IPS-11a (cell line): ENCODE data around the gene LTF.
"Not testable (repeated sequence)": the region's sequence is repeated elsewhere in the genome, so short reads cannot be mapped to it uniquely, and the experiment has no call there.

Source experiments
- H3K4me3 ChIP-seq: one replicate; pipeline ENCODE4 v1.5.1; 2013; ENCODE audit warnings: low read depth, low read length, control low read depth

LTF gene

GRCh38 chr3:46464326-46465195 lies at the start of gene LTF:
Gene LTF, minus strand, starts transcription at chr3:46464905. Its CDS starts 38 bp downstream, at chr3:46464867.
- no peak within 1 kb of the TSS for H3K4me3 ChIP-seq

DNA sequence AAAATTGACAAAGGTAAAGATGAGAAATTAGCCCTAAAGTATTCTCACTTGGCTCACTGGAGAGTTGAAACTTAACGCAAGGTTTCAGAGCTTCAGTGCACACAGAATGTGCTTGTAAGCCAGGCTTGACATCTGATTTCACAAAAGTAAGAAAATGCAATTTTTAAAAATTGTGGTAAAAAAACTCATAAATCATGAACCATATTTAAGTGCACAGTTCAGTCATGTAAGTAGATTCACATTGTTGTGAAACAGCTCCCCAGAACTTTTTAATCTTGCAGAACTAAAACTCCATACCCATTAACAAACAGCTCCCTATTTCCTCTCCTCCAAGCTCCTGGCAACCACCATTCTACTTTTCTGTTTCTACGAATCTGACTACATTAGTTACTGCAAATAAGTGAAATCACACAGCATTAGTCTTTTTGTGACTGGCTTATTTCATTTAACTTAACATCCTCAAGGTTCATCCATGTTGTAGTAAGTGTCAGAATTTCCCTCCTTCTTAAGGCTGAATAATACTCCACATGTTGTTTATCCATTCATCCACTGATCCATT lies 47.6 kb upstream of the LTF start:
- H3K4me3 ChIP-seq: no peak overlapping the region

- H3K4me3 ChIP-seq: no peak overlapping the region
These were observed 45.0 kb upstream of the LTF start for GRCh38 chr3:46509661-46510187.

DNA sequence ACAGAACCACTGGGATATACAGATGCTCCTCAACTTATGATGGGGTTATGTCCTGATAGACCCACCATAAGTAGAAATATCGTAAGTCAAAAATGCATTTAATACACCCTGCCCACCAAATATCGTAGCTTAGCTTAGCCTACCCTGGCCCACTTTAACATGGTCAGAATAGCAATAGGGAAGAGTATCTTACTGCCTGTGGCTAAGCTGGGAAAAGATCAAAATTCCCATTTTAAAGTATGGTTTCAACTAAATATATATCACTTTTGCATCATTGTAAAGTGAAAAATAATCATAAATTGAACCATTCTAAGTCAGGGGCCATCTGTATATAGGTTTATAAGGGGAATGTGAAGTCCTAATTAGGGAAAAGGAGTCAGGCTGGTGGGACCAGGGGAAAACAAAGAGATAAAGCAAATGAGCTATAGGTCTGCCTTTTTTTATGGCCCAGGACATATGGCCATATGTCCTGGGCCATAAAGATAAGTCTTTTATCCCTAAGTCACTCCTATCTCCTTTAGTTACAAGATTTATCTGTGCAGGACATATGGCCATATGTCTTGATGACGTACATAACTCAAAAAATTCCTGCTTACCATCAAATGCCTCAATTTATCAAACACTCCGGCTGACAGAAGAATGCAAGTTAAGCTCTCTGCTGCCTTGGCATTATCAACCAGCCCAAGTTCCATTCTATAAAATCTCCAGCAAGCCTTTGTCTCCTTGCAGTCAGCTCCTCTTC lies 44.3 kb upstream of the LTF start:
- H3K4me3 ChIP-seq: no peak overlapping the region

- H3K4me3 ChIP-seq: no peak overlapping the region
These were observed 41.8 kb upstream of the LTF start for GRCh38 chr3:46506526-46506925.

DNA sequence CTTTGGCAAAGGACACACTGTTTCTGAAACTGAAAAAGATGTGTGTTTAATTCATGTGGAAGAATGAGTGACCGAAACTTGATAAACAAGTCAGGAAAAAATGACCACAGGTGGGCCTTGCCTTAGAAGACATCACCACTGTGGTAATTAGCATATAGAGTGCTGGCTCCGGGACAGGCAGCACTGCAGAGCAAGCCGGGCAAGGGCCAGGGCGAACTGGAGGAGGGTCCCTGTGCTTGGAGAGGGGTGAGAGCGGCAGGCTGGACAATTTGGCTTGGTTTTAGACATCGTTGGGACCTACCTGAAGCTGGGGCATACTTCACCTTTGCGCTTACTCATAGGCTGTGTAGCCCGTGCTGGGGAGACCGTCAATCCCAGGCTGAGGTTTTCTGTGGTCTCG lies 41.2 kb upstream of the LTF start:
- no peak overlapping the region for H3K4me3 ChIP-seq

DNA sequence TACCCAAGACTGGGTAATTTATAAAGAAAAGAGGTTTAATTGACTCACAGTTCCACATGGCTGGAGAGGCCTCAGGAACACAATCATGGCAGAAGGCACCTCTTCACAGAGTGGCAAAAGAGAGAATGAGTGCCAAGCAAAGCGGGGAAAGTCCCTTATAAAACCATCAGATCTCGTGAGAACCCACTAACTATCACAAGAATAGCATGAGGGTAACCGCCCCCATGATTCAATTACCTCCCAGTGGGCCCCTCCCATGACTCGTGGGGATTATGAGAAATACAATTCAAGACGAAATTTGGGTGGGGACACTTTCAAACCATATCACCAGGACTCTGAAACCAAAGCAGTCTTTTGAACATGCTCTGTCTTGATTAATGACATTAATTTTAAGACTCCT lies 40.1 kb upstream of the LTF start:
- H3K4me3 ChIP-seq: no peak overlapping the region

DNA sequence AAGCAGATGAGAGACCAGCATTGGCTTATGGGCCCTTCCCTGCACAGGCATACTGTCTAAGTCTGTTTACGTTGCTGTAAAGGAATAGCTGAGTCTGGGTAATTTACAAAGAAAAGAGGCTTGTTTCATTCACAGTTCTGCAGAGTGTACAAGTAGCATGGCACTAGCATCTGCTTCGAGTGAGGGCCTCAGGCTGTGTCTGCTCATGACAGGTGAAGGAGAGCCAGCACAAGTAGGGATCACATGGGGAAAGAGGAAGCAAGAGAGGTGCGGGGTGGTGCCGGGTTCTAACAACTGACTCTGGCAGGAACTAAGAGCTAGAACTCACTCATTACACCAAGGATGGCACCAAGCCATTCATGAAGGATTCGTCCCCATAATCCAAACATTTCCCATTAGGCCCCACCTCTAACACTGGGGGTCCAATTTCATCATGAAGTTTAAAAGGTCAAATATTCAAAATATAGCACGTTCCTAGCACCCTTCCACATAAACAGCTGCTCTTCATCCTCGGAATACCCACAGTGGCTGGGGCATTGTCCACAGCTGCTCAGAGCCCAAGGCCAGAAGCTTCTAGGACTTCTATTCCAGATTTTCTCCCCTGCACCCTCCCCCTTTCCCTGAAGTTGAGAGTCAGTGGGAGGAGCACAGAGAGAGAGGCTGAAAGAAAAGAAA lies 38.6 kb upstream of the LTF start:
- H3K4me3 ChIP-seq: no peak overlapping the region

DNA sequence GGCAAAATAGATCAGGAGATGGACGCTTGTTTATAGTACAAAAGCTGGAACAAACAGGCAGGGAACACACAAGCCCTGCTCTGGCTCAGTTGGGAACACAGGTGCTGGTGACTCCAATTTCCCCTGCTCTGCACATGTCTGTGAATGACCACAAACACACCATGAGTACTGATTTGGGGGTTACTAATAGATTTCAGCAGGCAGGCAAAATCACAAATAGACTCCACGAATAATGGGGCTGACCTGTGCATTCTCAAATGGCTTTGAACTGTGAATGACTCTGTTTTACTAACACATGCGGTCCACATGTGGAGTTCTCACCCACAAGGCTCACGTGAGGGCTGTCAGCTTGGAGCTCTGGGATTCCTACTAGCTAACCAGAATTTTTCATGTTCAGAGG lies 37.0 kb upstream of the LTF start:
- no peak overlapping the region for H3K4me3 ChIP-seq

- H3K4me3 ChIP-seq: no peak overlapping the region
These were observed 36.2 kb upstream of the LTF start for GRCh38 chr3:46500656-46501635.

- H3K4me3 ChIP-seq: no peak overlapping the region
These were observed 34.3 kb upstream of the LTF start for GRCh38 chr3:46498916-46499519.

- no peak within 1 kb of the TSS for H3K4me3 ChIP-seq
These were observed 33.0 kb upstream of the LTF start, which contains the start of gene RTP3 for GRCh38 chr3:46497556-46498265. Gene RTP3, plus strand, starts transcription at chr3:46497976. Its CDS starts 87 bp downstream, at chr3:46498063.

DNA sequence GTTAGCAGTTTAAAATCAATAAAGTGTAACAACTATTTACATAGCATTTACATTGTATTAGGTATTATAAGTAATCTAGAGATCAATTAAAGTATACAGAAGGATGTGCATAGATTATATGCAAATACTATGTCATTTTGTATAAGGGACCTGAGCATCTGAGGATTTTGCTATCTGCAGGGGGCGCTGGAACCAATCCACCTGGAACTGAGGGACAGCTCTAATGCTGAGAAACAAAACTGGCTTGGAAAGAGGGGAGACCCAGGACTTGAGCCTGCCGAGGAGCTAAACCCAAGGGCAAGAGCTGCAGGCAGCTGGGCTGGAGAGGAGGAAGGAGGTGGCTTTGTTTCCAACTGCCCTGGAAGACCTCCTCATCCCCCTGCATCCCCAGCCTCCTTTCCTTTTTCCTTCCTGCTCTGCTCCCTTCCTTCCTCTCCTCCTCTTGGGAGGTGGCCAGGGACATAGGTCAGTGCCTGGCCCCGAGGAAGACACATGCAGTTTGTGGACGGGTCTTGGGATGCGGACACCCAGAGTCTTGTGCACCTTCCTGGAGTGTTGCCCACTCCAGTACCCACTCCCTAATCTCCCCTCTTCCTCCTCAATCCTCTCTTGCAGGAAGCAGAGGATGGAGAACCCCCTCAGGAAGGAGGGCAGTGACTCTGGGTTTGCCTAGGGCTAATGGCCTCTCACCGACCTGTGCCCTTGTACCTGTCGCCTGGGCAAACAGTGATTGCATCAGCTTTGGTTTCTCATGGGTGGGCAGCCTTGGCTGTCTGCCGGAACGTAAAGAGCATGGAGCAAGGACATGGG lies 32.2 kb upstream of the LTF start:
- no peak overlapping the region for H3K4me3 ChIP-seq

DNA sequence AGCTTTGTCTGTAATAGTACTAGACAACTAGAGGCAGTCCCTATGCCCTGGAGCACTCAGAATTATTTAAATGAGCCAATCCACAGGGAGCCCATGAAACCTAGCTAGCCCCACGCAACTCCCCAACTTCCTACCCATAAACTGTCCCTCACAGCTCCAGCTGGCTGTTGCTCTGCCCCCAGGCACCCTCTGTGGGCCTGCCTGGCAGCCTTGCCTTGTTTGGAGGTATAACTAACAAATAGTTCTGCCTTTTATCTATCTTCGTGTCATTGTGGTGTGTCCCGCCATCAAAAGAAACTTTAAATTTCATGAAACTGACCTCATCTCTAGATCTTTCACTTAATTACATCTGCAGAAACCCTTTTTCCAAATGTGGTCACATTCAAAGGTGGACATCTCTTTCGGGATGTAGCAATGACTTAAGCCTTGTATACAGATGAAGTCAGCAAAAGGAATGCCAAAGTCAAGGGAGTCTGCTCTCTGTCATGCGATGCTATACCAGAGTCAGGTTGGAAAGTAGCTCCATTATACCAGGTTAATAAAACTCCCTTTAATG lies 31.3 kb upstream of the LTF start:
- H3K4me3 ChIP-seq: no peak overlapping the region

DNA sequence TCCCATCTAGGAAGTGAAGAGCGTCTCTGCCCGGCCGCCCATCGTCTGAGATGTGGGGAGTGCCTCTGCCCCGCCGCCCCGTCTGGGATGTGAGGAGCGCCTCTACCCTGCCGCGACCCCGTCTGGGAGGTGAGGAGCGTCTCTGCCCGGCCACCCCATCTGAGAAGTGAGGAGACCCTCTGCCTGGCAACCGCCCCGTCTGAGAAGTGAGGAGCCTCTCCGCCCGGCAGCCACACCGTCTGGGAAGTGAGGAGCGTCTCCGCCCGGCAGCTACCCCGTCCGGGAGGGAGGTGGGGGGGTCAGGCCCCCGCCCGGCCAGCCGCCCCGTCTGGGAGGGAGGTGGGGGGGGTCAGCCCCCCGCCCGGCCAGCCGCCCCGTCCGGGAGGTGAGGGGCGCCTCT lies 29.8 kb upstream of the LTF start:
- not testable (repeated sequence) for H3K4me3 ChIP-seq

DNA sequence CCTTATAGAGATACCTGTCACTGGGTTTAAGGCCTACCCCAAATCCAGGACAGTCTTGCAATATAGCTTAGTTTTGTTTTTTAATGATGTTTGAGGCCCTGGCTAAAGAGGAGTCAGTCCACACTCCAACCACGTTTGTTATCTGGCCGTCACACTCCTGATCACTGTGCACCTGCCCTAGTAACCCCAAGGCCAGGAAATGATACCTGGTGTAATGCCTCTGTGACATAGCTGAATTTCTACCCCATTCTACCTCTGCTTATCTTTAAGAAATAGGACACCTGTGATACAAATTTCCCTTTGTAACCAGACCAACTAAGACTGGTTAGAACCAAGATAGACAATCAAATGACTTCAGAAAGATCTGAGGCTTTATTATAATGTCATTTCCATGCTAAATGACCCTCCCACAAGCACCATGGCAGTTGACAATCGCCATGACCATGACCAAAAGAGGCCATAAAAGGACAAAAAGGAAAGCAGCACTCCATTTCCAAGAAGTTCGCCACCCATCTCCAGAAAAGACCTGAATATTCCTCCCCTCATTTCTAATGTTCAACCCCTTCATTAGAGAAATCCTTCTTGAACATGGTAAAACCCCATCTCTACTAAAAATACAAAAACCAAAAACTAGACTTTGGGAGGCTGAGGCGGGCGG lies 28.3 kb upstream of the LTF start:
- no peak overlapping the region for H3K4me3 ChIP-seq
